ENCODE results near the gene DST.
A peak's percentile ranks its signal among the peaks of the same experiment; 100 is the strongest.

Gene DST

DNA sequence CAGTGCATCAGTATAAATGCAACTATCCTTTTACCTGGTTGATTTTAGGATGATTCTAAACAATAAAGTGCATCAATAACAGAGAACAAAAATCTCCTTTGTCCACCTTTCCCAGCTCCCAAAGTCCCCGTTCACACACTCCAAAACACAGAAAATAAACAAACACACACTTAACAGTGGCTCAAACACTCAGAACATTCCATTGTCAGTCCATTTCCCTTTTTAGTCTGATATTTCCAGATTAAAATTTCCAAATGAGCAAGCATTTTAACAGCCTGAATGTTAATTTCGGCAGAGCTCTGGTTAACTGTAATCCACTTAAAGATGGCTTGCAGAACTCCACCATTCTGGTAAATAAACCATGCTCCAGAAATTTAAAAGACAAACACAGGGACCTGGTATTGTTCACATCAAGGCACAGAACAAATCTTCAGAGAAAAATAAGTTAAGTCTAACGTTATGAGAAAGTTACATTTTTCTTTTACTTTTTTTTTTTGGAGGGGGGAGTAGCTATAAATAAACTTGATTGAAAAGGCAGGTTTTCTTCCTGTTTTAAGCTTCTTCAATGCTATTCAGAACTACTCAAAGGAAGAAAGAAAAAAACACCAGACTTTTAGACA, 100.8 kb downstream of the DST start:
- Histone ChIP-seq H3K4me3 (ENCODE audit: low read length) (peak overlapping the region; percentile 74), H3K4me2 (ENCODE audit: low read length) (peak overlapping the region; percentile 93), H3K9ac (ENCODE audit: low read depth, low read length) (peak overlapping the region; percentile 87), H3K4me1 (ENCODE audit: control insufficient read depth, insufficient read depth, low read length) (peaks cover 70% of the 10 kb centered on the region), H3K27me3 (ENCODE audit: control insufficient read depth, insufficient read depth, low read length) (no peaks in the 10 kb centered on the region), H3K36me3 (ENCODE audit: insufficient read depth, low read length) (peaks cover 4% of the 10 kb centered on the region), H3K9me3 (replicated peaks; ENCODE audit: low read length) (no peaks in the 10 kb centered on the region)

GRCh38 chr6:56541030-56541600, 101.6 kb downstream of the DST start:
- H3K4me3 ChIP-seq (ENCODE audit: low read length) = peak overlapping the region; percentile 74
- no peaks in the 10 kb centered on the region for H3K9me3 ChIP-seq (replicated peaks; ENCODE audit: low read length)
- H3K4me2 ChIP-seq (ENCODE audit: low read length) = peak overlapping the region; percentile 93
- H3K36me3 ChIP-seq (ENCODE audit: insufficient read depth, low read length) = peaks cover 10% of the 10 kb centered on the region
- H3K27me3 ChIP-seq (ENCODE audit: control insufficient read depth, insufficient read depth, low read length) = no peaks in the 10 kb centered on the region
- H3K9ac ChIP-seq (ENCODE audit: low read depth, low read length) = peak overlapping the region; percentile 87
- H3K4me1 ChIP-seq (ENCODE audit: control insufficient read depth, insufficient read depth, low read length) = peaks cover 76% of the 10 kb centered on the region

- peaks cover 76% of the 10 kb centered on the region for H3K4me1 ChIP-seq (ENCODE audit: control insufficient read depth, insufficient read depth, low read length)
- peaks cover 17% of the 10 kb centered on the region for H3K36me3 ChIP-seq (ENCODE audit: insufficient read depth, low read length)
- H3K9me3 ChIP-seq (replicated peaks; ENCODE audit: low read length) = no peaks in the 10 kb centered on the region
- H3K4me2 ChIP-seq (ENCODE audit: low read length) = peak overlapping the region; percentile 93
- peak overlapping the region; percentile 74 for H3K4me3 ChIP-seq (ENCODE audit: low read length)
- H3K9ac ChIP-seq (ENCODE audit: low read depth, low read length) = peak overlapping the region; percentile 87
- H3K27me3 ChIP-seq (ENCODE audit: control insufficient read depth, insufficient read depth, low read length) = no peaks in the 10 kb centered on the region
Measured at GRCh38 chr6:56540232-56541029, 102.3 kb downstream of the DST start.

GRCh38 chr6:56539527-56540105, 103.1 kb downstream of the DST start:
- Histone ChIP-seq H3K9ac (ENCODE audit: low read depth, low read length) (peak overlapping the region; percentile 87), H3K4me2 (ENCODE audit: low read length) (peak overlapping the region; percentile 93), H3K27me3 (ENCODE audit: control insufficient read depth, insufficient read depth, low read length) (no peaks in the 10 kb centered on the region), H3K36me3 (ENCODE audit: insufficient read depth, low read length) (peaks cover 25% of the 10 kb centered on the region), H3K9me3 (replicated peaks; ENCODE audit: low read length) (no peaks in the 10 kb centered on the region), H3K4me1 (ENCODE audit: control insufficient read depth, insufficient read depth, low read length) (peaks cover 74% of the 10 kb centered on the region), H3K4me3 (ENCODE audit: low read length) (peak overlapping the region; percentile 74)

- peak overlapping the region; percentile 93 for H3K4me2 ChIP-seq (ENCODE audit: low read length)
- H3K36me3 ChIP-seq (ENCODE audit: insufficient read depth, low read length) = peaks cover 30% of the 10 kb centered on the region
- peaks cover 67% of the 10 kb centered on the region for H3K4me1 ChIP-seq (ENCODE audit: control insufficient read depth, insufficient read depth, low read length)
- H3K27me3 ChIP-seq (ENCODE audit: control insufficient read depth, insufficient read depth, low read length) = no peaks in the 10 kb centered on the region
- H3K9ac ChIP-seq (ENCODE audit: low read depth, low read length) = peak overlapping the region; percentile 87
- no peaks in the 10 kb centered on the region for H3K9me3 ChIP-seq (replicated peaks; ENCODE audit: low read length)
- H3K4me3 ChIP-seq (ENCODE audit: low read length) = no peak overlapping the region
Measured at GRCh38 chr6:56538851-56539250, 103.8 kb downstream of the DST start.

DNA sequence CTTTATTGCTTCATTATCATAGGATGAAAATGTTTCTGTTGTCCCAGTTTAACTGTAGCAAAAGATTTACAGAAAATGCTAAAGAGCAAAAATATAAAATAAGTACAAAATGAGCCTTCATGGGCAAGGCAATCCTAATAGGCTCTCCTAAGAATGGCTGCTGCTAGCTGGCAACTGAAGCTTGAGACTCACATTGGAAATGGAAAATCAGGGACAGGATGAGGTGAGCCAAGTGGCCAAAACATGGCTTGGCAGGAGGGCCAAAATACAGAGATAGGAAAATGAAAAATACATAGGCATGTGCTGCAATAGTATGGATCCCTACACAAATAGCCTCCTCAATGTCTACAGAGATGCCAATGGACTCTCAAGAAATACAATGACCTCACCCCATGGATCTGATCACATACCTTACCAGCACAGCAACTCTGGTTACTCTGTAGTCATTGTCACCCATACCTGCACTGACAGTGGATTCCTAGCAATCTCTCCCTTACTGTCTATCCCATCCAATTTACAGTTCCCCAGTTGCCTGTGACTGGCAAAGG, 105.4 kb downstream of the DST start:
- peaks cover 45% of the 10 kb centered on the region for H3K36me3 ChIP-seq (ENCODE audit: insufficient read depth, low read length)
- H3K9me3 ChIP-seq (replicated peaks; ENCODE audit: low read length) = no peaks in the 10 kb centered on the region
- H3K4me2 ChIP-seq (ENCODE audit: low read length) = no peak overlapping the region
- no peak overlapping the region for H3K9ac ChIP-seq (ENCODE audit: low read depth, low read length)
- no peak overlapping the region for H3K4me3 ChIP-seq (ENCODE audit: low read length)
- peaks cover 57% of the 10 kb centered on the region for H3K4me1 ChIP-seq (ENCODE audit: control insufficient read depth, insufficient read depth, low read length)
- no peaks in the 10 kb centered on the region for H3K27me3 ChIP-seq (ENCODE audit: control insufficient read depth, insufficient read depth, low read length)

DNA sequence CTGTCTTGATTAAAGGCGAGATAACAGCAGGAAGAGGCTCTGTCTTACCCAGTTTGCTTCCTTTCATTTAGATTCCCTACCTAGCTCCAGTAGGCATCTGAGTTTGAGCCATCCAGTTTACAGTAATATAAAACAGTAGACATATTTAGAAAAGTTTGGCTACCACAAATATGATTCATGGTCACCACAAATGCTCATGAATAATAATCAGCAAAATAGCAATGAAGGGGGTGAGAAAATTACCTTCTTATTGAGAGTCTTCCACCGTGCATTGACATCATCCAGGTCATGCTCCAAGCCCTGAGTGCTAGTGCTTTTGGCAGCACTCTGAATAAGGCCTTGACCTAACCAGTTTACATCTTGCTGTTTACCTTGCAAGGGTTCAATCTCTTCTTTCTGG, 106.2 kb downstream of the DST start:
- Histone ChIP-seq H3K27me3 (ENCODE audit: control insufficient read depth, insufficient read depth, low read length) (no peaks in the 10 kb centered on the region), H3K9me3 (replicated peaks; ENCODE audit: low read length) (no peaks in the 10 kb centered on the region), H3K4me3 (ENCODE audit: low read length) (no peak overlapping the region), H3K9ac (ENCODE audit: low read depth, low read length) (no peak overlapping the region), H3K36me3 (ENCODE audit: insufficient read depth, low read length) (peaks cover 53% of the 10 kb centered on the region), H3K4me2 (ENCODE audit: low read length) (no peak overlapping the region), H3K4me1 (ENCODE audit: control insufficient read depth, insufficient read depth, low read length) (peaks cover 51% of the 10 kb centered on the region)

GRCh38 chr6:56535626-56536025, 107.1 kb downstream of the DST start:
- Histone ChIP-seq H3K9me3 (replicated peaks; ENCODE audit: low read length) (no peaks in the 10 kb centered on the region), H3K4me1 (ENCODE audit: control insufficient read depth, insufficient read depth, low read length) (peaks cover 41% of the 10 kb centered on the region), H3K4me3 (ENCODE audit: low read length) (no peak overlapping the region), H3K27me3 (ENCODE audit: control insufficient read depth, insufficient read depth, low read length) (no peaks in the 10 kb centered on the region), H3K36me3 (ENCODE audit: insufficient read depth, low read length) (peaks cover 59% of the 10 kb centered on the region), H3K4me2 (ENCODE audit: low read length) (no peak overlapping the region), H3K9ac (ENCODE audit: low read depth, low read length) (no peak overlapping the region)

- H3K9ac ChIP-seq (ENCODE audit: low read depth, low read length) = no peak overlapping the region
- H3K4me3 ChIP-seq (ENCODE audit: low read length) = no peak overlapping the region
- H3K36me3 ChIP-seq (ENCODE audit: insufficient read depth, low read length) = peaks cover 61% of the 10 kb centered on the region
- H3K4me2 ChIP-seq (ENCODE audit: low read length) = no peak overlapping the region
- H3K9me3 ChIP-seq (replicated peaks; ENCODE audit: low read length) = no peaks in the 10 kb centered on the region
- H3K27me3 ChIP-seq (ENCODE audit: control insufficient read depth, insufficient read depth, low read length) = no peaks in the 10 kb centered on the region
- H3K4me1 ChIP-seq (ENCODE audit: control insufficient read depth, insufficient read depth, low read length) = peaks cover 40% of the 10 kb centered on the region
Measured at GRCh38 chr6:56534680-56535419, 107.8 kb downstream of the DST start.

DNA sequence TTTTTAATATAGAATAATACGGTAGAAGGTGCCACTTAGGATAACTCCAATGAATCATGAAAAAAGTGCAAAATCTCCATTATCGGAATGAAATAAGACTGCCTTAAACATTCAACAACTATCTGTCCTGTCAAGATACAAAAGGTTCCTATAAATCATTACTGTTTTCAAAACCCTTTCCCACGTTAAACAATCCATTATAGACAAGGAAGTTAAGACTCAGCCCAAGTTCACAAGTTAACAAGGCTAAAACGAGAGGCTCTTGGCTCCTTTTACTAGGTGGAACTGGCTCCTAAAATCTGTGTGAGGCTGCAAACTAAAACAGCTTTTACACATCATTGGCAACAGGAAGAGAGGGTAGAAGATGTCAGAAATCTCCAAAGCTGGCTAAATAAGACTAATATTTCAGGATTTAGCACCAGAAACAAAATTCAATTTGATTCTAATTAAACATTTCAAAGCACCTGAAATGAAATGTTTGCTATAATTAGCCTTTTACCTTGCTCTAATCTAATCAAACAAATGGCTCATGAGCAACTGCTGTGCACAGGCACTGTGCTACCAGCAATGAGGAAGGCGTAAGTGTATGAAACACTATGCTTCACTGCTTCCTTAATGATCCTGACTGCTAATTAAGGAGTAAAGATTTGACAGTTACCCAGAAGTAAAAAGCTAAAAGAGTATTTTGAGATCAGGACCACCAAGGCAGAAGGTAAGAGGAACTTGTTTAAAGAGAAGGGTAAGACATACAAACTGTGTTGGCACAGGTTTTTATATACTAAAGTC, 109.7 kb downstream of the DST start:
- H3K4me2 ChIP-seq (ENCODE audit: low read length) = no peak overlapping the region
- peaks cover 38% of the 10 kb centered on the region for H3K4me1 ChIP-seq (ENCODE audit: control insufficient read depth, insufficient read depth, low read length)
- no peak overlapping the region for H3K9ac ChIP-seq (ENCODE audit: low read depth, low read length)
- H3K4me3 ChIP-seq (ENCODE audit: low read length) = no peak overlapping the region
- H3K9me3 ChIP-seq (replicated peaks; ENCODE audit: low read length) = no peaks in the 10 kb centered on the region
- no peaks in the 10 kb centered on the region for H3K27me3 ChIP-seq (ENCODE audit: control insufficient read depth, insufficient read depth, low read length)
- peaks cover 76% of the 10 kb centered on the region for H3K36me3 ChIP-seq (ENCODE audit: insufficient read depth, low read length)

Measured in skeletal muscle satellite cell (primary cell).